Measurements from ENCODE around the gene SLC16A9. TPM values are rescaled to one million over a fixed set of nuclear protein-coding genes. Genes with fewer than 3 reads are reported as not detected.

The SLC16A9 gene
- total RNA-seq, 1 donor from 2014 or later: 11.6 TPM

DNA sequence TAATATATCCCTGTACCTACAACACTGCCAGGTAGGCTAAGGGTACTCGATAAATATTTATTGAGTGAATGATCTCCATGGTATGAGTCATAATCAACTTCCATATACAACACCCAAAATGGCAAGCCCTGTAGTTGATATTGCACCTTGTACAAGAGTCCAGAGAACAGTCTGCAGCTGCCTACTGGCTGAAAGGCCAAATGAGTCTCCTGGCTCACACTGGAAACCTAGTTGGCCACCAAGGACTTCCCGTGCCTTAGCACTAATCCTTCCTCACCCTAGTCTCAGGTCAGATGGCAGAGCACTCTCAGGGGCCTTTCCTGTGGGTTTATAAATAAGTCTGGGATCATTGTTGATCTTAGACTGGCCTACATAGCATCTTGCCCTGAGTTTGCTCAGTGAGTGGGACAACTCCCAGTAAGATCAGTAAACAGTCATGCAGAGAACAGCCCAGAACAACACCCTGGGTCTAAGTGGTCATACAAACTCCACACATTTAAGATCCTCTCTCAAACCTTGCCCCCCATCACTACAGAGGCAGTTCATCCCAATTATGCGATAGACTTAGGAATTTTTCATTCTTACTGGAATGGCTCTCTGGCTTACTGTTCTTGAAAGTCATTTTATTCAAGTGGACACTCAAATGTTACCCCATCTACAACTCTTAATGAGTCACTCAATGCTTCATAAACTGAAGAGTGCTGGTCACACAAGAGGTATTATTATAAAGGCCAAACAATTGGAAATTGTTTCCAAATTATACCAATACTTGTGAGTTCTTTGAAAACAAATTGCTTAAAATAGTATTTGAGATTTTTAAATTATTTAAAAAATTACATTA lies 14.7 kb upstream of the SLC16A9 start:
- TF ChIP-seq, protein P1, sequence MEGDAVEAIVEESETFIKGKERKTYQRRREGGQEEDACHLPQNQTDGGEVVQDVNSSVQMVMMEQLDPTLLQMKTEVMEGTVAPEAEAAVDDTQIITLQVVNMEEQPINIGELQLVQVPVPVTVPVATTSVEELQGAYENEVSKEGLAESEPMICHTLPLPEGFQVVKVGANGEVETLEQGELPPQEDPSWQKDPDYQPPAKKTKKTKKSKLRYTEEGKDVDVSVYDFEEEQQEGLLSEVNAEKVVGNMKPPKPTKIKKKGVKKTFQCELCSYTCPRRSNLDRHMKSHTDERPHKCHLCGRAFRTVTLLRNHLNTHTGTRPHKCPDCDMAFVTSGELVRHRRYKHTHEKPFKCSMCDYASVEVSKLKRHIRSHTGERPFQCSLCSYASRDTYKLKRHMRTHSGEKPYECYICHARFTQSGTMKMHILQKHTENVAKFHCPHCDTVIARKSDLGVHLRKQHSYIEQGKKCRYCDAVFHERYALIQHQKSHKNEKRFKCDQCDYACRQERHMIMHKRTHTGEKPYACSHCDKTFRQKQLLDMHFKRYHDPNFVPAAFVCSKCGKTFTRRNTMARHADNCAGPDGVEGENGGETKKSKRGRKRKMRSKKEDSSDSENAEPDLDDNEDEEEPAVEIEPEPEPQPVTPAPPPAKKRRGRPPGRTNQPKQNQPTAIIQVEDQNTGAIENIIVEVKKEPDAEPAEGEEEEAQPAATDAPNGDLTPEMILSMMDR (IDR thresholded peaks at IDR 0.05; ENCODE audit: unreplicated experiment): no peak
- Mint-ChIP-seq H3K4me1 (ENCODE audit: low read depth) (peaks cover 7% of the 10 kb centered on the region), H3K27me3 (no peaks in the 10 kb centered on the region), H3K27ac (no peak overlapping the region), H3K36me3 (ENCODE audit: insufficient read depth) (no peaks in the 10 kb centered on the region), H3K9me3 (ENCODE audit: low read depth) (peaks cover 10% of the 10 kb centered on the region), H3K4me3 (ENCODE audit: low read depth) (no peak overlapping the region)
- no peak for DNase-seq (ENCODE audit: low spot score, unreplicated experiment)

GRCh38 chr10:59720377-59720776 lies 10.7 kb upstream of the SLC16A9 start:
- TF ChIP-seq, protein P1 (IDR thresholded peaks at IDR 0.05; ENCODE audit: unreplicated experiment): no peak
- no peak for DNase-seq (ENCODE audit: low spot score, unreplicated experiment)

GRCh38 chr10:59719374-59719773 lies 9.7 kb upstream of the SLC16A9 start:
- Mint-ChIP-seq H3K27ac (no peak overlapping the region), H3K4me1 (ENCODE audit: low read depth) (no peaks in the 10 kb centered on the region)
- TF ChIP-seq, protein P1 (IDR thresholded peaks at IDR 0.05; ENCODE audit: unreplicated experiment): peak; percentile 38

More at GRCh38 chr10:59720377-59720776, 10.7 kb upstream of the SLC16A9 start:
- no peaks in the 10 kb centered on the region for H3K27me3 Mint-ChIP-seq
- no peaks in the 10 kb centered on the region for H3K4me1 Mint-ChIP-seq (ENCODE audit: low read depth)
- H3K9me3 Mint-ChIP-seq (ENCODE audit: low read depth): peaks cover 10% of the 10 kb centered on the region
- no peaks in the 10 kb centered on the region for H3K36me3 Mint-ChIP-seq (ENCODE audit: insufficient read depth)
- H3K4me3 Mint-ChIP-seq (ENCODE audit: low read depth): no peak overlapping the region
- no peak overlapping the region for H3K27ac Mint-ChIP-seq

GRCh38 chr10:59718257-59718656 lies 8.6 kb upstream of the SLC16A9 start:
- Mint-ChIP-seq H3K27ac (no peak overlapping the region), H3K4me1 (ENCODE audit: low read depth) (no peaks in the 10 kb centered on the region), H3K4me3 (ENCODE audit: low read depth) (no peak overlapping the region), H3K36me3 (ENCODE audit: insufficient read depth) (no peaks in the 10 kb centered on the region), H3K27me3 (peaks cover 4% of the 10 kb centered on the region), H3K9me3 (ENCODE audit: low read depth) (peaks cover 10% of the 10 kb centered on the region)
- TF ChIP-seq, protein P1 (IDR thresholded peaks at IDR 0.05; ENCODE audit: unreplicated experiment): no peak
- DNase-seq (ENCODE audit: low spot score, unreplicated experiment): no peak

More at GRCh38 chr10:59719374-59719773, 9.7 kb upstream of the SLC16A9 start:
- DNase-seq (ENCODE audit: low spot score, unreplicated experiment): no peak
- no peak overlapping the region for H3K4me3 Mint-ChIP-seq (ENCODE audit: low read depth)
- no peaks in the 10 kb centered on the region for H3K27me3 Mint-ChIP-seq
- H3K36me3 Mint-ChIP-seq (ENCODE audit: insufficient read depth): no peaks in the 10 kb centered on the region
- peaks cover 10% of the 10 kb centered on the region for H3K9me3 Mint-ChIP-seq (ENCODE audit: low read depth)

GRCh38 chr10:59713196-59713821 lies 3.7 kb upstream of the SLC16A9 start:
- no peak for DNase-seq (ENCODE audit: low spot score, unreplicated experiment)
- Mint-ChIP-seq H3K27me3 (peaks cover 32% of the 10 kb centered on the region), H3K9me3 (ENCODE audit: low read depth) (no peaks in the 10 kb centered on the region), H3K36me3 (ENCODE audit: insufficient read depth) (no peaks in the 10 kb centered on the region), H3K27ac (no peak overlapping the region), H3K4me1 (ENCODE audit: low read depth) (peaks cover 1% of the 10 kb centered on the region), H3K4me3 (ENCODE audit: low read depth) (no peak overlapping the region)
- TF ChIP-seq, protein P1 (IDR thresholded peaks at IDR 0.05; ENCODE audit: unreplicated experiment): no peak

Data from progenitor cell of endocrine pancreas (in vitro differentiated cells).